Embryonic facial prominence (tissue), 1 donor: ENCODE results near the gene EZH1.
A peak's percentile ranks its signal among the peaks of the same experiment; 100 is the strongest.

ENCODE experiments used
- DNase-seq: peaks from one replicate; pipeline ENCODE4 v3.0.0-alpha.2; 2016; ENCODE audit errors: extremely low spot score

EZH1 gene

GRCh38 chr17:42744806-42745617 is at the start of gene EZH1:
EZH1 (minus strand) TSS chr17:42745040; CDS start chr17:42728941, 16,099 bp downstream.
- DNase-seq = peak; percentile 82

- no peak for DNase-seq
Measured at GRCh38 chr17:42792545-42792944, 47.7 kb upstream of the EZH1 start.

GRCh38 chr17:42791948-42792347 is 47.1 kb upstream of the EZH1 start:
- no peak for DNase-seq

GRCh38 chr17:42787266-42787665 is 42.4 kb upstream of the EZH1 start:
- no peak for DNase-seq

- no peak for DNase-seq
Measured at GRCh38 chr17:42784811-42785592, 40.2 kb upstream of the EZH1 start.

GRCh38 chr17:42784409-42784808 is 39.6 kb upstream of the EZH1 start:
- DNase-seq = no peak

GRCh38 chr17:42783791-42784138 is 38.9 kb upstream of the EZH1 start:
- DNase-seq = no peak

GRCh38 chr17:42783062-42783790 is 38.4 kb upstream of the EZH1 start:
- no peak for DNase-seq

GRCh38 chr17:42782166-42783061 is 37.6 kb upstream of the EZH1 start:
- no peak for DNase-seq

GRCh38 chr17:42781639-42782165 is 36.9 kb upstream of the EZH1 start:
- DNase-seq = no peak

GRCh38 chr17:42780851-42781638 is 36.2 kb upstream of the EZH1 start:
- DNase-seq = no peak

- DNase-seq = no peak
Measured at GRCh38 chr17:42779936-42780850, 35.4 kb upstream of the EZH1 start, which contains the start of gene WNK4. WNK4 (plus strand) TSS chr17:42780610; CDS start chr17:42780699, 89 bp downstream.

GRCh38 chr17:42779304-42779935 is 34.6 kb upstream of the EZH1 start:
- DNase-seq = no peak

- DNase-seq = no peak
Measured at GRCh38 chr17:42778570-42778969, 33.7 kb upstream of the EZH1 start.

GRCh38 chr17:42775534-42776098 is 30.8 kb upstream of the EZH1 start:
- DNase-seq = no peak

GRCh38 chr17:42774066-42774745 is 29.4 kb upstream of the EZH1 start:
- DNase-seq = no peak

GRCh38 chr17:42773290-42774035 is 28.6 kb upstream of the EZH1 start, which contains the start of gene VPS25:
VPS25 (plus strand) TSS chr17:42773449; CDS start chr17:42773476, 27 bp downstream.
- peak; percentile 61 for DNase-seq
